Keratinocyte (primary cell): ENCODE measurements around the gene NUP37. TPM values are rescaled to one million over a fixed set of nuclear protein-coding genes. Genes with fewer than 3 reads are reported as not detected.
"Not testable (repeated sequence)": the region's sequence is repeated elsewhere in the genome, so short reads cannot be mapped to it uniquely, and the experiment has no call there.

Source experiments
- DNase-seq: peaks from one replicate; pipeline ENCODE4 v3.0.0-alpha.2; 2011; ENCODE audit warnings: low read depth, missing footprints, low spot score
- FAIRE-seq: peaks from 2 replicates; lab custom pipeline; 2011; peaks lifted over from hg19 to GRCh38; lab: Jason Lieb, UNC
- H2AFZ ChIP-seq: 2 replicates; pipeline ENCODE4 v1.6.0; 2012; ENCODE audit warnings: low read length, control low read depth, inconsistent platforms; ENCODE audit not compliant: control insufficient read depth
- H3K27ac ChIP-seq: 2 replicates; pipeline ENCODE4 v1.5.1; 2011; ENCODE audit warnings: low read length; ENCODE audit not compliant: control insufficient read depth, insufficient read depth
- H3K27me3 ChIP-seq: 3 replicates; pipeline ENCODE4 v1.6.0; 2011; ENCODE audit warnings: low read length; ENCODE audit not compliant: control insufficient read depth, insufficient read depth; ENCODE audit errors: extremely low read depth
- H3K36me3 ChIP-seq, 2 experiments: 2 replicates in 1 of 2; 3 replicates in 1 of 2; pipeline ENCODE4 v1.5.1; 2011; ENCODE audit warnings: low read length in 2 of 2, mild to moderate bottlenecking in 1 of 2; ENCODE audit not compliant: control insufficient read depth in 2 of 2, insufficient read depth in 2 of 2; ENCODE audit errors: extremely low read depth in 1 of 2
- H3K4me1 ChIP-seq: 3 replicates; pipeline ENCODE4 v1.5.1; 2011; ENCODE audit warnings: low read length; ENCODE audit not compliant: control insufficient read depth, insufficient read depth; ENCODE audit errors: extremely low read depth
- H3K4me2 ChIP-seq: 3 replicates; pipeline ENCODE4 v1.6.0; 2011; ENCODE audit warnings: low read depth, low read length; ENCODE audit not compliant: control insufficient read depth, insufficient read depth; ENCODE audit errors: extremely low read depth
- H3K4me3 ChIP-seq, 3 experiments: fragments of 200-600 bp in 1 of 3; sonication (generic) in 1 of 3; 2 replicates in 2 of 3; 3 replicates in 1 of 3; pipeline ENCODE4 v1.5.1; 2011 to 2016; ENCODE audit warnings: low read length in 3 of 3, mild to moderate bottlenecking in 3 of 3, control low read depth in 2 of 3, inconsistent platforms in 1 of 3, low read depth in 1 of 3, mixed read lengths in 1 of 3, mixed run types in 1 of 3, moderate library complexity in 1 of 3; ENCODE audit not compliant: control insufficient read depth in 2 of 3, insufficient read depth in 2 of 3; ENCODE audit errors: extremely low read depth in 1 of 3
- H3K79me2 ChIP-seq: 2 replicates; pipeline ENCODE4 v1.6.0; 2012; ENCODE audit warnings: low read length; ENCODE audit not compliant: control insufficient read depth, insufficient read depth
- H3K9ac ChIP-seq: 3 replicates; pipeline ENCODE4 v1.6.0; 2011; ENCODE audit warnings: low read length; ENCODE audit not compliant: control insufficient read depth, insufficient read depth; ENCODE audit errors: extremely low read depth
- H3K9me1 ChIP-seq: 3 replicates; pipeline ENCODE4 v1.6.0; 2011; ENCODE audit warnings: low read length; ENCODE audit not compliant: control insufficient read depth, insufficient read depth; ENCODE audit errors: extremely low read depth
- H3K9me3 ChIP-seq: 2 replicates; pipeline ENCODE4 v1.5.1; 2012; ENCODE audit warnings: low read depth, low read length; ENCODE audit not compliant: control insufficient read depth
- H4K20me1 ChIP-seq: 3 replicates; pipeline ENCODE4 v1.6.0; 2011; ENCODE audit warnings: low read length; ENCODE audit not compliant: control insufficient read depth, insufficient read depth; ENCODE audit errors: extremely low read depth
- CTCF ChIP-seq, 3 experiments: IDR thresholded peaks in 1 of 3; conservative IDR thresholded peaks in 1 of 3; optimal IDR thresholded peaks in 1 of 3; 2 replicates in 2 of 3; 3 replicates in 1 of 3; pipeline versions ENCODE3 to v1.5.1; 2011; ENCODE audit warnings: low read length in 3 of 3, mild to moderate bottlenecking in 3 of 3, moderate library complexity in 2 of 3, control low read depth in 1 of 3, inconsistent platforms in 1 of 3; ENCODE audit not compliant: insufficient read depth in 2 of 3; ENCODE audit errors: extremely low read depth in 1 of 3
- EZH2 ChIP-seq: IDR thresholded peaks from one replicate; pipeline ENCODE4 v1.6.1; 2012; ENCODE audit warnings: inconsistent platforms, mild to moderate bottlenecking, low read length, moderate library complexity
- dilution Hi-C: fragments of 300-500 bp; cut with MboI; formaldehyde crosslinking; loops from one replicate; pipeline ENCODE4 v1.7.0; 2020; ENCODE audit warnings: low sequenced_read_pairs; ENCODE audit not compliant: extremely low pct_ligation_motif_present
- polyA plus RNA-seq, 5 experiments: library from polyadenylated mRNA; depleted of rRNA in 3 of 5; stranded (reverse) in 3 of 5; stranded (forward) in 1 of 5; unstranded in 1 of 5; fragments of >200 nt; gene quantifications; 1 replicate in 1 of 5; 2 replicates in 3 of 5; 3 replicates in 1 of 5; pipeline versions ENCODE4 v1.2.1 to v1.2.3, GENCODE V29; 2011 to 2012; ENCODE audit warnings: missing spikeins in 2 of 5, low read depth in 1 of 5, low replicate concordance in 1 of 5

The NUP37 gene
- polyA plus RNA-seq, 1 donor (not counting 4 experiments of a cell fraction or from before 2014, with no cell fraction given) = 89.8 TPM

- H3K9me1 ChIP-seq = no peaks in the 10 kb centered on the region
- no peak overlapping the region for H3K9ac ChIP-seq
- FAIRE-seq (no peak), DNase-seq (no peak)
- no peaks in the 10 kb centered on the region for H3K9me3 ChIP-seq
- dilution Hi-C loops = no loop called here
- no peak overlapping the region for H2AFZ ChIP-seq
- H3K79me2 ChIP-seq = no peaks in the 10 kb centered on the region
- no peaks in the 10 kb centered on the region for H3K4me1 ChIP-seq
- no peak overlapping the region for H3K4me2 ChIP-seq
- no peaks in the 10 kb centered on the region for H4K20me1 ChIP-seq
- H3K27ac ChIP-seq = no peak overlapping the region
- no peaks in the 10 kb centered on the region for H3K27me3 ChIP-seq
- H3K36me3 ChIP-seq = peaks cover 4 to 9% of the 10 kb centered on the region in 2 experiments
- TF ChIP-seq CTCF (optimal IDR thresholded peaks at IDR 0.05 in 1 of 3, IDR thresholded peaks at IDR 0.05 in 1 of 3, conservative IDR thresholded peaks at IDR 0.05 in 1 of 3; ENCODE audit: extremely low read depth in 1 of 3, insufficient read depth in 2 of 3, low read length in 3 of 3) = no peak
- TF ChIP-seq EZH2 = no peak
- no peak overlapping the region for H3K4me3 ChIP-seq
These were observed 39.1 kb downstream of the NUP37 start for GRCh38 chr12:102080842-102081241.

GRCh38 chr12:102072092-102072491, 47.8 kb downstream of the NUP37 start:
- dilution Hi-C loops = not testable (repeated sequence)

GRCh38 chr12:102069707-102070106, 50.2 kb downstream of the NUP37 start:
- dilution Hi-C loops = no loop called here
- H3K36me3 ChIP-seq = peaks cover 0 to 2% of the 10 kb centered on the region in 2 experiments
- FAIRE-seq = no peak
- H4K20me1 ChIP-seq = no peaks in the 10 kb centered on the region
- no peak overlapping the region for H2AFZ ChIP-seq
- no peaks in the 10 kb centered on the region for H3K9me1 ChIP-seq
- H3K4me1 ChIP-seq = no peaks in the 10 kb centered on the region
- H3K4me2 ChIP-seq = no peak overlapping the region
- no peaks in the 10 kb centered on the region for H3K79me2 ChIP-seq
- no peak for DNase-seq
- no peak overlapping the region for H3K27ac ChIP-seq
- no peak for TF ChIP-seq CTCF (optimal IDR thresholded peaks at IDR 0.05 in 1 of 3, IDR thresholded peaks at IDR 0.05 in 1 of 3, conservative IDR thresholded peaks at IDR 0.05 in 1 of 3; ENCODE audit: extremely low read depth in 1 of 3, insufficient read depth in 2 of 3, low read length in 3 of 3)
- no peak for TF ChIP-seq EZH2
- H3K9ac ChIP-seq = no peak overlapping the region
- no peaks in the 10 kb centered on the region for H3K9me3 ChIP-seq
- no peak overlapping the region for H3K4me3 ChIP-seq
- H3K27me3 ChIP-seq = no peaks in the 10 kb centered on the region

More at GRCh38 chr12:102072092-102072491, 47.8 kb downstream of the NUP37 start:
- DNase-seq, H3K27me3 ChIP-seq, H3K4me1 ChIP-seq, H3K9ac ChIP-seq, H2AFZ ChIP-seq, H3K4me2 ChIP-seq, H3K36me3 ChIP-seq, H4K20me1 ChIP-seq, H3K27ac ChIP-seq, H3K4me3 ChIP-seq, H3K9me1 ChIP-seq, H3K9me3 ChIP-seq, H3K79me2 ChIP-seq, FAIRE-seq: not testable (repeated sequence)
